ENCODE measurements around the gene NFATC4. TPM values are rescaled to one million over a fixed set of nuclear protein-coding genes. Genes with fewer than 3 reads are reported as not detected.
A peak's percentile ranks its signal among the peaks of the same experiment; 100 is the strongest.

The NFATC4 gene
- total and polyA plus RNA-seq, 2 experiments from 2014 or later = 20.9 to 26.6 TPM

DNA sequence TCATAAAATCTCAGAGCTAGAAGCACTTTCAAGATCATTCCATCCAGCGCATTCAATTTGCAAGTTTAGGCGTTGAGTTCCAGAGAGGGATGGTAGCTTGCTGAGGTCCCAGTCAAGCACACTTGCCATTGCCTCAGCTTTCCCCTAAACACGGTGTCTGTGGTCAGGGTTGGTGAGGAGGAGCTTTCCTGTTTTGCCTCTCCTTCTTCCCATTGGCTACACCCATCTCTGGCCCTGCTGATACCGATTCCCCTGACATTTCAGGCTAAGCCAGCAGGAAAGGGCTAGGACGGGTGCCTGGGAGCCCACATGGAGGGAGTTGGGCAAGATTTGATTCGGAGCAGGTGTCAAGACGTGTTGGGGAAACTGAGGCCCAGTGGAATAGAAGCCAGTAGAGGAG, 9.1 kb downstream of the NFATC4 start:
- Mint-ChIP-seq H3K27me3 (ENCODE audit: insufficient read depth, low read depth, poor library complexity) (peaks cover 28% of the 10 kb centered on the region), H3K4me3 (peak overlapping the region; percentile 72), H3K4me1 (peaks cover 45% of the 10 kb centered on the region), H3K36me3 (ENCODE audit: low read depth) (peaks cover 11% of the 10 kb centered on the region), H3K9me3 (no peaks in the 10 kb centered on the region), H3K27ac (no peak overlapping the region)
- H3K4me3 ChIP-seq = peak overlapping the region; percentile 47; the same call in 1 of the 2 replicates
- no peaks in the 10 kb centered on the region for H3K27me3 ChIP-seq (ENCODE audit: insufficient read depth)
- 0 out of 2 replicates have a peak, but pooled peaks cover 2% of the 10 kb centered on the region for H3F3A ChIP-seq (replicated peaks; ENCODE audit: low read depth)
- H3K79me2 ChIP-seq (replicated peaks; ENCODE audit: insufficient read depth) = no peaks in the 10 kb centered on the region
- no peaks in the 10 kb centered on the region for H3K36me3 ChIP-seq (ENCODE audit: insufficient read depth)
- H3K4me1 ChIP-seq (ENCODE audit: insufficient read depth) = peaks cover 31% of the 10 kb centered on the region
- H4K20me1 ChIP-seq (replicated peaks; ENCODE audit: insufficient read depth) = no peaks in the 10 kb centered on the region
- no peak for DNase-seq (ENCODE audit: low spot score)
- peaks cover 4% of the 10 kb centered on the region; the same call in 1 of the 2 replicates for H3K9me2 ChIP-seq (ENCODE audit: insufficient read depth)
- TF ChIP-seq, protein P1, sequence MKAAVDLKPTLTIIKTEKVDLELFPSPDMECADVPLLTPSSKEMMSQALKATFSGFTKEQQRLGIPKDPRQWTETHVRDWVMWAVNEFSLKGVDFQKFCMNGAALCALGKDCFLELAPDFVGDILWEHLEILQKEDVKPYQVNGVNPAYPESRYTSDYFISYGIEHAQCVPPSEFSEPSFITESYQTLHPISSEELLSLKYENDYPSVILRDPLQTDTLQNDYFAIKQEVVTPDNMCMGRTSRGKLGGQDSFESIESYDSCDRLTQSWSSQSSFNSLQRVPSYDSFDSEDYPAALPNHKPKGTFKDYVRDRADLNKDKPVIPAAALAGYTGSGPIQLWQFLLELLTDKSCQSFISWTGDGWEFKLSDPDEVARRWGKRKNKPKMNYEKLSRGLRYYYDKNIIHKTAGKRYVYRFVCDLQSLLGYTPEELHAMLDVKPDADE (IDR thresholded peaks at IDR 0.05) = no peak
- TF ChIP-seq ZNF331 (CRISPR knock-in tag; IDR thresholded peaks at IDR 0.05; ENCODE audit: low read depth) (no peak), EZH2phosphoT487 (IDR thresholded peaks at IDR 0.05; ENCODE audit: unreplicated experiment) (no peak), JUNB (IDR thresholded peaks at IDR 0.05; ENCODE audit: unreplicated experiment) (no peak)
- H3K27ac ChIP-seq (ENCODE audit: low read depth) = peak overlapping the region; percentile 34
- no peak overlapping the region for H2AFZ ChIP-seq
- ATAC-seq = no peak
- H3K4me2 ChIP-seq = peak overlapping the region; percentile 75

DNA sequence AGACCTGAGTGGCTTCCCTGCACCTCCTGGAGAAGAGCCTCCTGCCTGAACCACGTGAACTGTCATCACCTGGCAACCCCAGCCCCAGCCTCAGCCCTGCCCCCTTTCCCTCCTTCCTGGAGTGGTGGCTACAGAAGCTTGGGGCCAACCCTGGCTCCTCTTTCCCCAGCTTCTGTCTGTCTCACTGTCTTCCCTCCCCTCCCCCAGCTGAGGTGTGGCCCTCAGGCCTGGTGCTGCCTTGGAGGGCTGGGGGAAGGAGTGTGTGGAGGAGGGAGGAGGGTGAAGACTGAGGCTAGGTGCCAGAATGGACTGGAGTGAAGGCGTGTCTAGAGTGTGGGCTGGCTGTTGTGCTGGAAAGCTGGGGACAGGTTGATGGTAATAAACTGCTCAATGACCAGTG, 9.7 kb downstream of the NFATC4 start:
- H3K36me3 ChIP-seq (ENCODE audit: insufficient read depth) = no peaks in the 10 kb centered on the region
- peaks cover 31% of the 10 kb centered on the region for H3K4me1 ChIP-seq (ENCODE audit: insufficient read depth)
- no peak overlapping the region for H3K4me2 ChIP-seq
- Mint-ChIP-seq H3K4me3 (peak overlapping the region; percentile 18; the same call in 1 of the 3 replicates), H3K9me3 (no peaks in the 10 kb centered on the region), H3K4me1 (peaks cover 41% of the 10 kb centered on the region), H3K36me3 (ENCODE audit: low read depth) (peaks cover 11% of the 10 kb centered on the region; the same call in 2 of the 3 replicates), H3K27ac (peak overlapping the region; percentile 39; the same call in 1 of the 2 replicates), H3K27me3 (ENCODE audit: insufficient read depth, low read depth, poor library complexity) (peaks cover 28% of the 10 kb centered on the region)
- H3K27ac ChIP-seq (ENCODE audit: low read depth) = no peak overlapping the region
- no peaks in the 10 kb centered on the region for H3K79me2 ChIP-seq (replicated peaks; ENCODE audit: insufficient read depth)
- peak; percentile 11 for ATAC-seq
- no peaks in the 10 kb centered on the region for H3K27me3 ChIP-seq (ENCODE audit: insufficient read depth)
- no peak overlapping the region for H2AFZ ChIP-seq
- DNase-seq (ENCODE audit: low spot score) = peak; percentile 25
- no peaks in the 10 kb centered on the region for H4K20me1 ChIP-seq (replicated peaks; ENCODE audit: insufficient read depth)
- TF ChIP-seq POLR2AphosphoS5 (IDR thresholded peaks at IDR 0.05; ENCODE audit: low read depth) = no peak
- TF ChIP-seq EZH2 (IDR thresholded peaks at IDR 0.05; ENCODE audit: low read depth, unreplicated experiment) = no peak
- no peak for TF ChIP-seq ZNF114 (CRISPR knock-in tag; IDR thresholded peaks at IDR 0.05)
- TF ChIP-seq, protein P1 (IDR thresholded peaks at IDR 0.05) = no peak
- TF ChIP-seq NANOG (IDR thresholded peaks at IDR 0.05; ENCODE audit: borderline replicate concordance) = no peak
- TF ChIP-seq JUNB (IDR thresholded peaks at IDR 0.05; ENCODE audit: unreplicated experiment) = no peak
- no peak for TF ChIP-seq CREB1 (CRISPR knock-in tag; IDR thresholded peaks at IDR 0.05; ENCODE audit: low read depth)
- no peak for TF ChIP-seq ZNF331 (CRISPR knock-in tag; IDR thresholded peaks at IDR 0.05; ENCODE audit: low read depth)
- H3F3A ChIP-seq (replicated peaks; ENCODE audit: low read depth) = 0 out of 2 replicates have a peak, but pooled peaks cover 2% of the 10 kb centered on the region
- H3K4me3 ChIP-seq = no peak overlapping the region
- peaks cover 4% of the 10 kb centered on the region; the same call in 1 of the 2 replicates for H3K9me2 ChIP-seq (ENCODE audit: insufficient read depth)

Measured in GM23338 (cell line).